ENCODE measurements around the gene KCNMB1. TPM values are rescaled to one million over a fixed set of nuclear protein-coding genes. Genes with fewer than 3 reads are reported as not detected.
"Not testable (repeated sequence)": the region's sequence is repeated elsewhere in the genome, so short reads cannot be mapped to it uniquely, and the experiment has no call there.

The KCNMB1 gene
- total and polyA plus RNA-seq, 8 donors, result 0.78 to 5.0 (median 1.3) TPM

DNA sequence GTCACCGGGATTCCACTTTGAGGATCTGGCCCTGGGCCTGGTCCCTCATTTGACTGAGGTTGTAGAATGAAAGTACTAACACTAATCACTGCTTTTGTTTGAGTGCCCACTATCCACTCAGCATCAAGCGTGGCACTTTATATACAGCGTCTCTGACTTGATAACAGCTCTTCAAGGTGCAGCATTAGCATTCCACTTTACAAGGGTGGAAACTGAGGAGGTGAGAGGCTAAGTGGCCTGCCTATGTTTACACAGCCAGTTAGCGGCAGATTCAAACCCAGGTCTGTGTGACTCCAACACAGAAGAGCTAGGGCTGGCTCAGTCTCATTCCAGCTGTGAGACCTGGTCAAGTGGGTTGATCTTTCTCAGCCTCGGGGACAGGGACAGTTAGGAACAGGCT, 5.9 kb downstream of the KCNMB1 start:
- Histone ChIP-seq H3K27me3 (no peaks in the 10 kb centered on the region), H3K9me3 (no peaks in the 10 kb centered on the region), H3K36me3 (peaks cover 0 to 9% of the 10 kb centered on the region in 2 donors), H3K4me3 (no peak overlapping the region), H3K4me1 (no peaks in the 10 kb centered on the region), H3K27ac (no peak overlapping the region)
- no peak for TF ChIP-seq CTCF (IDR thresholded peaks at IDR 0.05)
- intact Hi-C loops (cut with DNase I), result no loop called here
- ATAC-seq (peak; percentile 39), DNase-seq (no peak)

DNA sequence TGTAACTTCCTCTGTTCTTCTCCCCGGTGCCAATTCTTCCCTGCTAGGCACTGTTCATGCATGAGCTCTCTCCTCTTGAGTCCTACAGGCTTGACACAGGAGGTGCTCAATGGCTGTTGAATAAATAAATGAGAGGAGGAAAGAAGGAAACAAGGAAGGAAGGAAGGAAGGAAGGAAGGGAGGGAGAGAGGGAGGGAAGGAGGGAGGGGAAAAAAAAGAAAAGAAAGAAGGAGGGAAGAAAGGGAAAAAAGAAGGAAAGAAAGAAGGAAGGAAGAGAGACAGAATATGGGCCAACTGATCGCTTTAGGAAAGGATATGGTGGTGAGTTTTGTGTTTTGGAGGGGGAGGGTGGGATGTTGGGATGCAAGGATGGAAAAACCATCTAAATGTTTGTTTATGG, 6.4 kb downstream of the KCNMB1 start:
- Histone ChIP-seq H3K9me3 (no peaks in the 10 kb centered on the region), H3K27me3 (no peaks in the 10 kb centered on the region), H3K36me3 (peaks cover 0 to 9% of the 10 kb centered on the region in 2 donors), H3K4me1 (no peaks in the 10 kb centered on the region), H3K4me3 (no peak overlapping the region), H3K27ac (no peak overlapping the region)
- TF ChIP-seq CTCF (IDR thresholded peaks at IDR 0.05), result no peak
- ATAC-seq, result no peak
- intact Hi-C loops (cut with DNase I), result no loop called here
- no peak for DNase-seq

GRCh38 chr5:170380361-170380951, 8.7 kb downstream of the KCNMB1 start:
- no peaks in the 10 kb centered on the region for H3K4me1 ChIP-seq
- intact Hi-C loops (cut with DNase I), result no loop called here
- H3K36me3 ChIP-seq, result peaks cover 0 to 9% of the 10 kb centered on the region in 2 donors
- no peak for ATAC-seq
- no peak overlapping the region for H3K4me3 ChIP-seq
- no peak for DNase-seq
- TF ChIP-seq CTCF (IDR thresholded peaks at IDR 0.05), result no peak
- no peak overlapping the region for H3K27ac ChIP-seq
- H3K27me3 ChIP-seq, result no peaks in the 10 kb centered on the region
- no peaks in the 10 kb centered on the region for H3K9me3 ChIP-seq

DNA sequence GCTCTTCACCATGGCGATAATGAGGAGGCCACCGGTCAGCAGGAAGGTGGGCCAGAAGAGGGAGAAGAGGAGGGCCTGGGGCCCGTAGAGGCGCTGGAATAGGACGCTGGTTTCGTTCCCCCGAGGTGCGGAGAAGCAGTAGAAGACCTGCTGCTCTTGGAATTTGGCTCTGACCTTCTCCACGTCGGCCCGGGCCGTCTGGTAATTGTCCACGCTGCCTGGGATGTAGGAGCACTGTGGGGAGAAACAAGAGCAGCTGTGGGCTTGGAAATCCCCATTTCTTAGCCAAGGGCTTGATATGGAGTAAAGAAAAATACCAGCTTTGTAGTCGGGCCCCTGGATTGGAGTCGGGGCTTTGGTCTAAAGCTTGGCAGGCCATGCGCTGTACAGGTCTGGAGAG, 10.4 kb downstream of the KCNMB1 start:
- Histone ChIP-seq H3K36me3 (peaks cover 0 to 8% of the 10 kb centered on the region in 2 donors), H3K27me3 (no peaks in the 10 kb centered on the region), H3K4me1 (no peaks in the 10 kb centered on the region), H3K27ac (no peak overlapping the region), H3K9me3 (no peaks in the 10 kb centered on the region), H3K4me3 (no peak overlapping the region)
- no peak for ATAC-seq
- no peak for DNase-seq
- TF ChIP-seq CTCF (IDR thresholded peaks at IDR 0.05), result no peak
- intact Hi-C loops (cut with DNase I), result no loop called here

GRCh38 chr5:170377027-170377426, 12.1 kb downstream of the KCNMB1 start:
- ATAC-seq (no peak), DNase-seq (no peak)
- H3K36me3 ChIP-seq, result no peaks in the 10 kb centered on the region
- no peak overlapping the region for H3K4me3 ChIP-seq
- H3K27me3 ChIP-seq, result no peaks in the 10 kb centered on the region
- H3K27ac ChIP-seq, result no peak overlapping the region
- no peaks in the 10 kb centered on the region for H3K9me3 ChIP-seq
- intact Hi-C loops (cut with DNase I), result no loop called here
- TF ChIP-seq CTCF (IDR thresholded peaks at IDR 0.05), result no peak
- no peaks in the 10 kb centered on the region for H3K4me1 ChIP-seq

GRCh38 chr5:170376526-170376925, 12.6 kb downstream of the KCNMB1 start:
- H3K4me1 ChIP-seq; H3K36me3 ChIP-seq; H3K9me3 ChIP-seq; ATAC-seq; DNase-seq; H3K27ac ChIP-seq; intact Hi-C loops (cut with DNase I); H3K4me3 ChIP-seq; H3K27me3 ChIP-seq: not testable (repeated sequence)

All from left lung (tissue), 10 donors.